Spleen (tissue), 11 donors: ENCODE data around the gene TBC1D22A. TPM values are rescaled to one million over a fixed set of nuclear protein-coding genes. Genes with fewer than 3 reads are reported as not detected.
"Not testable (repeated sequence)": the region's sequence is repeated elsewhere in the genome, so short reads cannot be mapped to it uniquely, and the experiment has no call there.

Experiments used
- DNase-seq: peaks from one replicate; pipeline ENCODE4 v3.0.0-alpha.2; 2020
- H3K27ac ChIP-seq, 8 donors: fragments of 200-600 bp; sonication (generic) in 7 of 8; 1 replicate in 4 of 8; 2 replicates in 4 of 8; pipeline versions ENCODE4 v1.5.0 to v1.8.0; 2016 to 2021; ENCODE audit warnings: inconsistent platforms in 4 of 8, mild to moderate bottlenecking in 4 of 8, moderate library complexity in 1 of 8
- H3K27me3 ChIP-seq, 7 donors: fragments of 200-600 bp; sonication (generic) in 6 of 7; replicated peaks in 1 of 7; 1 replicate in 4 of 7; 2 replicates in 3 of 7; pipeline versions ENCODE4 v1.5.0 to v1.8.0; 2016 to 2021; ENCODE audit warnings: inconsistent platforms in 3 of 7, mild to moderate bottlenecking in 1 of 7
- H3K36me3 ChIP-seq, 6 donors: fragments of 200-600 bp; sonication (generic) in 5 of 6; 1 replicate in 4 of 6; 2 replicates in 2 of 6; pipeline versions ENCODE4 v1.5.0 to v1.8.0; 2016 to 2021; ENCODE audit warnings: inconsistent platforms in 2 of 6
- H3K4me1 ChIP-seq, 6 donors: fragments of 200-600 bp; sonication (generic) in 5 of 6; 1 replicate in 3 of 6; 2 replicates in 3 of 6; pipeline versions ENCODE4 v1.5.0 to v1.8.0; 2016 to 2021; ENCODE audit warnings: inconsistent platforms in 3 of 6
- H3K4me3 ChIP-seq, 8 donors: fragments of 200-600 bp; sonication (generic) in 7 of 8; 1 replicate in 4 of 8; 2 replicates in 4 of 8; pipeline versions ENCODE4 v1.5.0 to v1.8.0; 2016 to 2021; ENCODE audit warnings: inconsistent platforms in 4 of 8, mild to moderate bottlenecking in 4 of 8, moderate library complexity in 2 of 8
- H3K9me3 ChIP-seq, 8 donors: fragments of 200-600 bp; sonication (generic) in 7 of 8; 1 replicate in 4 of 8; 2 replicates in 4 of 8; pipeline versions ENCODE4 v1.5.0 to v1.8.0; 2016 to 2021; ENCODE audit warnings: inconsistent platforms in 4 of 8
- POLR2A ChIP-seq, 3 donors: fragments of 450-650 bp; IDR thresholded peaks; one replicate each; pipeline ENCODE4 v1.5.1; 2017; ENCODE audit warnings: antibody characterized with exemption in 3 of 3, mild to moderate bottlenecking in 1 of 3
- POLR2AphosphoS5 ChIP-seq, 3 donors: sonication (generic); formaldehyde crosslinking; IDR thresholded peaks; one replicate each; pipeline ENCODE4 v1.5.1; 2017; ENCODE audit warnings: antibody characterized with exemption in 3 of 3
- WGBS, 5 donors: extraction: QIAGEN DNeasy Blood & Tissue Kit in 3 of 5; methylation state at CpG; one replicate each; pipeline versions ENCODE4 v1.1.5 to v1.1.7; 2013 to 2018; 5-methylcytosine and 5-hydroxymethylcytosine counted together
- intact Hi-C: fragments of 100-400 bp; cut with DNase I; formaldehyde crosslinking; loops from one replicate; pipeline ENCODE4 v1.15.0; 2023; ENCODE audit warnings: low total_unique reads
- polyA plus RNA-seq, 3 donors: library from polyadenylated mRNA; stranded (reverse); fragments of 200-250 nt; gene quantifications; one replicate each; pipeline ENCODE4 v1.2.1, GENCODE V29; 2013
- total RNA-seq, 7 donors: library from RNA; depleted of rRNA in 3 of 7; stranded (reverse); fragments of >200 nt in 3 of 7; fragmentation: NEBNext Ultra II Directional in 4 of 7; extraction: Animal tissue kit (Norgen Biotek cat#: 25700) in 4 of 7; gene quantifications; one replicate each; pipeline versions ENCODE4 v1.1.0 to v1.2.1, GENCODE V29; 2016 to 2021
- TF ChIP-seq, protein P1 (sequence below), 11 experiments: fragments of 200-600 bp in 7 of 11; fragments of 450-650 bp in 4 of 11; sonication (generic) in 4 of 11; IDR thresholded peaks in 8 of 11; conservative IDR thresholded peaks in 3 of 11; 1 replicate in 7 of 11; 2 replicates in 4 of 11; pipeline versions ENCODE4 v1.4.0 to v1.8.0; 2016 to 2021; ENCODE audit warnings: antibody characterized with exemption in 11 of 11, inconsistent platforms in 4 of 11, mild to moderate bottlenecking in 1 of 11
- donor health status: healthy with polysubstance abuse.
- donor health status: DM: no; HTN: no; CAD: no; lungs with moderate emphysema.
- donor health status: DM: no; HTN: no; CAD: no.
- donor health status: Bipolar disorder and iron deficiency.
- donor health status: healthy.
- donor health status: DM: no; HTN: no; CAD: no.
- donor health status: DM: yes; HTN: yes; CAD: no.

The TBC1D22A gene
- total and polyA plus RNA-seq, 10 donors, result 17.2 to 66.9 (median 49.6) TPM

GRCh38 chr22:47139790-47140119 lies 377.3 kb downstream of the TBC1D22A start:
- 86 to 95% (median 90%) methylated on average over 6 of the region's 6 CpGs for WGBS, 5 donors
- Histone ChIP-seq H3K27ac (no peak overlapping the region), H3K36me3 (peaks cover 0 to 65% (median 7%) of the 10 kb centered on the region in 6 donors), H3K9me3 (no peaks in the 10 kb centered on the region), H3K4me3 (no peak overlapping the region), H3K4me1 (no peaks in the 10 kb centered on the region), H3K27me3 (no peaks in the 10 kb centered on the region)
- intact Hi-C loops, result no loop called here
- no peak for TF ChIP-seq POLR2AphosphoS5 (IDR thresholded peaks at IDR 0.05)
- TF ChIP-seq POLR2A (IDR thresholded peaks at IDR 0.05), result no peak
- TF ChIP-seq, protein P1, sequence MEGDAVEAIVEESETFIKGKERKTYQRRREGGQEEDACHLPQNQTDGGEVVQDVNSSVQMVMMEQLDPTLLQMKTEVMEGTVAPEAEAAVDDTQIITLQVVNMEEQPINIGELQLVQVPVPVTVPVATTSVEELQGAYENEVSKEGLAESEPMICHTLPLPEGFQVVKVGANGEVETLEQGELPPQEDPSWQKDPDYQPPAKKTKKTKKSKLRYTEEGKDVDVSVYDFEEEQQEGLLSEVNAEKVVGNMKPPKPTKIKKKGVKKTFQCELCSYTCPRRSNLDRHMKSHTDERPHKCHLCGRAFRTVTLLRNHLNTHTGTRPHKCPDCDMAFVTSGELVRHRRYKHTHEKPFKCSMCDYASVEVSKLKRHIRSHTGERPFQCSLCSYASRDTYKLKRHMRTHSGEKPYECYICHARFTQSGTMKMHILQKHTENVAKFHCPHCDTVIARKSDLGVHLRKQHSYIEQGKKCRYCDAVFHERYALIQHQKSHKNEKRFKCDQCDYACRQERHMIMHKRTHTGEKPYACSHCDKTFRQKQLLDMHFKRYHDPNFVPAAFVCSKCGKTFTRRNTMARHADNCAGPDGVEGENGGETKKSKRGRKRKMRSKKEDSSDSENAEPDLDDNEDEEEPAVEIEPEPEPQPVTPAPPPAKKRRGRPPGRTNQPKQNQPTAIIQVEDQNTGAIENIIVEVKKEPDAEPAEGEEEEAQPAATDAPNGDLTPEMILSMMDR (IDR thresholded peaks at IDR 0.05 in 8 of 11, conservative IDR thresholded peaks at IDR 0.05 in 3 of 11), result no peak
- no peak for DNase-seq

DNA sequence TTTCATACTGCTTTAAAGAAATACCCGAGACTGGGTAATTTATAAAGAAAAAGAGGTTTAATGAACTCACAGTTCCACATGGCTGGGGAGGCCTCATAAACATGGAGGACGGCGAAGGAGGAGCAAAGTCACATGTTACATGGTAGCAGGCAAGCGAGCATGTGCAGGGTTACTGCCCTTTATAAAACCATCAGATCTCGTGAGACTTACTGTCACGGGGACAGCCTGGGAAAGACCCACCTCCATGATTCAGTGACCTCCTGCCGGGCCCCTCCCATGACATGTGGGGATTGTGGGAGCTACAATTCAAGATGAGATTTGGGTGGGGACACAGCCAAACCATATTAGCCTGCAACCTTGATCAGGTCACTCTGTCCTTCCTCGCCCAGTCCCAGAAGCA lies 378.5 kb downstream of the TBC1D22A start:
- H3K9me3 ChIP-seq, H3K27ac ChIP-seq, DNase-seq, intact Hi-C loops, H3K4me3 ChIP-seq, H3K4me1 ChIP-seq, H3K27me3 ChIP-seq: not testable (repeated sequence)
- H3K36me3 ChIP-seq, result peaks cover 0 to 58% (median 7%) of the 10 kb centered on the region in 6 donors
- 92 to 98% (median 95%) methylated on average over 8 of the region's 8 CpGs for WGBS, 5 donors

- H3K9me3 ChIP-seq, result no peaks in the 10 kb centered on the region
- H3K27me3 ChIP-seq, result no peaks in the 10 kb centered on the region
- H3K36me3 ChIP-seq, result peaks cover 0 to 52% (median 7%) of the 10 kb centered on the region in 6 donors
- H3K4me1 ChIP-seq, result no peaks in the 10 kb centered on the region
- 83 to 100% (median 92%) methylated on average over 1 to 2 of the region's 2 CpGs for WGBS, 5 donors
- DNase-seq, result no peak
- H3K27ac ChIP-seq, result no peak overlapping the region
- no peak overlapping the region for H3K4me3 ChIP-seq
- intact Hi-C loops, result no loop called here
- TF ChIP-seq, protein P1 (IDR thresholded peaks at IDR 0.05 in 8 of 11, conservative IDR thresholded peaks at IDR 0.05 in 3 of 11), result no peak
- TF ChIP-seq POLR2A (IDR thresholded peaks at IDR 0.05) (no peak), POLR2AphosphoS5 (IDR thresholded peaks at IDR 0.05) (no peak)
These were observed 380.1 kb downstream of the TBC1D22A start for GRCh38 chr22:47142427-47143046.

GRCh38 chr22:47143249-47143938 lies 380.9 kb downstream of the TBC1D22A start:
- 89 to 95% (median 92%) methylated on average over 12 to 16 of the region's 16 CpGs for WGBS, 5 donors
- Histone ChIP-seq H3K4me3 (no peak overlapping the region), H3K9me3 (no peaks in the 10 kb centered on the region), H3K27ac (no peak overlapping the region), H3K36me3 (peaks cover 0 to 43% (median 7%) of the 10 kb centered on the region in 6 donors), H3K4me1 (peaks cover 0 to 7% (median under 1%) of the 10 kb centered on the region in 6 donors), H3K27me3 (no peaks in the 10 kb centered on the region)
- no peak for TF ChIP-seq POLR2AphosphoS5 (IDR thresholded peaks at IDR 0.05)
- TF ChIP-seq, protein P1 (IDR thresholded peaks at IDR 0.05 in 8 of 11, conservative IDR thresholded peaks at IDR 0.05 in 3 of 11), result no peak
- no peak for TF ChIP-seq POLR2A (IDR thresholded peaks at IDR 0.05)
- intact Hi-C loops, result no loop called here
- no peak for DNase-seq
